HG03571 (cell line): ENCODE measurements around the gene SAP30BP.

Experiments
- ATAC-seq: cut with Tn5 transposase; IDR thresholded peaks from one replicate; pipeline ENCODE4 v1.9.1; 2021; ENCODE audit not compliant: unreplicated experiment

Gene SAP30BP

GRCh38 chr17:75666959-75667790 lies at the start of gene SAP30BP, which contains the start of gene RECQL5:
Gene SAP30BP (plus strand): TSS chr17:75667338. CDS start chr17:75667373, 35 bp downstream.
Gene RECQL5 (minus strand): TSS chr17:75667154. CDS start chr17:75666557, 597 bp downstream.
- ATAC-seq, result peak; percentile 68

- ATAC-seq, result no peak
Measured at GRCh38 chr17:75617675-75618074, 49.5 kb upstream of the SAP30BP start.

DNA sequence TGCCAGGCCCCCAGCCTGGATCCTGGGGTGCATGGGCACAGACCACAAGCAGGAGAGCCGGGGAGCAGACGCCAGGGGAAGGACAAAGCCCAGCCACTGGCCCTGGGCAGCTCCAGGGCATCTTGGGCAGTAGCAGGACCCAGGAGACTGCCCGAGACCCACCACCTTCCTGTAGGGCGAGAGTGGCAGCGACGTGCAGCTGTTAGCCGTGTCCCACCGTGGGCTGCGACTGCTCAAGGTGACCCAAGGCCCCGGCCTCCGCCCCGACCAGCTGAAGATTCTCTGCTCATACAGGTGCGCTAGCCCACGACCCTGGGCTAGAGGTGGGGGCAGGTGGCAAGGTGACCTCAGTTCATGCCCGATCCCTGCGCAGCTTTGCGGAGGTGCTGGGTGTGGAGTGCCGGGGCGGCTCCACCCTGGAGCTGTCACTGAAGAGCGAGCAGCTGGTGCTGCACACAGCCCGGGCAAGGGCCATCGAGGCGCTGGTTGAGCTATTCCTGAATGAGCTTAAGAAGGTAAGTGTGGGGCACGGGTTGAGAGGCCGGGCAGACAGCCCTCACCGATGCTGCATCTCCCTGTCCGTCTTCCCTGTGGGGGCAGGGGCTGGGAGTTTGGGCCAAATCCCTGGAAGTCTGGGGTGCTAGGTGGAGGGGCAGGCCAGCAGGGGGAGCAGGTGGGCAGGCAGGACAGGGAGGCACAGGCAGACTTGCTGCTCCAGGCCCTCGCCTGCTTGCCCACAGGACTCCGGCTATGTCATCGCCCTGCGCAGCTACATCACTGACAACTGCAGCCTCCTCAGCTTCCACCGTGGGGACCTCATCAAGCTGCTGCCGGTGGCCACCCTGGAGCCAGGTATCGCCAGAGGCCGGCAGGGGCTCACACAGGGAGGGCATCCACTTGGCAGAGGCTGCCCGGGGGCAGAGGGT lies 47.4 kb upstream of the SAP30BP start:
- ATAC-seq, result no peak

DNA sequence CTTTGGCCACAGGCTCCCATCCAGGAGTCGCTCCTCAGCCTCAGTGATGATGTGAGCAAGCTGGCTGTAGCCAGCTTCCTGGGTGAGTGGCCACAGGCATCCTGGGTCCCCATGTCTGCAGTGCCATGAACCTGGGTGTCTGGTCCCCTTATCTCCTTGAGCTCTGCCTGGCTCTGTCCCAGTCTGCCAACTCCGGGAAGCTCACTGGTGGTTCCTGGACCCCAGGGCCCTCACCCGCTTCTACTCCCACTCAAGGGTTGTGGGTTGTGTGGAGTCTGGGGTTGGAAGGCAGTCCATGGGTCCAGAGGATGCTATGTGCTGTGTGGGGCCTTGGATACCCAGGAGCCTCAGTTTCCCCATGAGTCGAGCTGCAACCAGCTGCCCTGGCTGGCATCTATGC lies 45.6 kb upstream of the SAP30BP start:
- no peak for ATAC-seq

DNA sequence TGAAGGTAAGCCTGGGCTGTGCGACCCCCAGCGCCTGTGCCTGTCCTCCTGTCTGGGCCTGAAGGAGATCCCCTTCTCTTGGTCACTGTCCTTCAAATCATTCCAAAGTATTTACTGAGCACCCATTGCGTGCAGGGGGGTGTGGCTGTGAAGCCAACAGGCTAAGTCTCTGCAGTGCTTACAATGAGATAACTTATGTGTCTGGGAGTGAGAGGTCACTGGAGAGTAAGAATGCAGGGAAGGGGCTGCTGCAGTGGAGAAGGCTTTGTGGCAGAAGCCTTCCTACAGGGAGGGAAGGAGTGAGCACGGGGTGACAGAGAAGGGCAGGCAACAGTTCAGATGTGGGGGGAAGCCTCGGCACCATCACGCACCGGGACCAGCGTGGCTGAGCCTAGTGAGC lies 45.1 kb upstream of the SAP30BP start:
- ATAC-seq, result no peak

DNA sequence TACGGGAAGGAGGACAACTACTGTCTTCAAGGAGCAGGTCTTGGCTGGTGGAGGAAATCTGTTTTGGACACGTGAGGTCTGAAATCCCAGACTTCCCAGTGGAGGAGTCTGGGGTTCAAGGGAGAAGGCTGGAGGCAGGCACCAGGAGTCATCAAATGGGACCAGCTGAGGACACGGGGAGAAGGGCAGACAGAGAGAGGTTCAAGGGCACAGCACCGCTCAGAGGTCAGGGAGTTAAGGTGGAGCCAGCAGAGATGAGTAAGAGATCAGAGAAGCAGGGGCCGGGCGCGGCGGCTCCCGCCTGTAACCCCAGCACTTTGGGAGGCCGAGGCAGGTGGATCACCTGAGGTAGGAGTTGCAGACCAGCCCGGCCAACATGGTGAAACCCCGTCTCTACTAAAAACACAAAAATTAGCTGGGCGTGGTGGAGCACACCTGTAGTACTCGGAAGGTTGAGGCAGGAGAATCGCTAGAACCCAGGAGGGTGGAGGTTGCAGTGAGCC lies 44.3 kb upstream of the SAP30BP start:
- ATAC-seq, result no peak

GRCh38 chr17:75623386-75623785 lies 43.8 kb upstream of the SAP30BP start:
- ATAC-seq, result no peak

- ATAC-seq, result no peak
Measured at GRCh38 chr17:75624021-75624420, 43.1 kb upstream of the SAP30BP start.

- no peak for ATAC-seq
Measured at GRCh38 chr17:75624714-75625345, 42.3 kb upstream of the SAP30BP start.

DNA sequence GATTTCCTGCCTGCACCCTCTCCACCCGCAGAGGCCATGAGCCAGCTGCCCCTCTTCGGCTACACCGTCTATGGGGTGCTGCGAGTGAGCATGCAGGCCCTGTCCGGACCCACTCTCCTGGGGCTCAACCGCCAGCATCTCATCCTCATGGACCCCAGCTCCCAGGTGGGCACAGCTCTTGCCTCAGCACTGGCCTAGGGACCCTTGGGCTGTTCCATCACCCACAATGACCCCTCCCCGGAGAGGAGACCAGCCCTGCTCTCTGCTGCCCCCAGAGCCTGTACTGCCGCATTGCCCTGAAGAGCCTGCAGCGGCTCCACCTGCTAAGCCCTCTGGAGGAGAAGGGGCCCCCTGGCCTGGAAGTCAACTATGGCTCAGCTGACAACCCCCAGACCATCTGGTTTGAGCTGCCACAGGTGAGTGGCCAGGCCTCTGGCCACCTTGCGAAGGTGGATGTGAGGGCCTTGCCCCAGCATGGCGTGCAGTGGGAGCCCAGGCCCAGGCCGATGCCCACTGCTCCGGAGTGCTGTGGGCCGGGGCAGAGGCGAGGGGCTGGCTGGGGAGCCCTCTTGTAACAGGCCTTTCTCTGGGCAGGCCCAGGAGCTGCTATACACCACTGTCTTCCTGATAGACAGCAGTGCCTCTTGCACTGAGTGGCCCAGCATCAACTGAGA lies 41.2 kb upstream of the SAP30BP start:
- no peak for ATAC-seq

DNA sequence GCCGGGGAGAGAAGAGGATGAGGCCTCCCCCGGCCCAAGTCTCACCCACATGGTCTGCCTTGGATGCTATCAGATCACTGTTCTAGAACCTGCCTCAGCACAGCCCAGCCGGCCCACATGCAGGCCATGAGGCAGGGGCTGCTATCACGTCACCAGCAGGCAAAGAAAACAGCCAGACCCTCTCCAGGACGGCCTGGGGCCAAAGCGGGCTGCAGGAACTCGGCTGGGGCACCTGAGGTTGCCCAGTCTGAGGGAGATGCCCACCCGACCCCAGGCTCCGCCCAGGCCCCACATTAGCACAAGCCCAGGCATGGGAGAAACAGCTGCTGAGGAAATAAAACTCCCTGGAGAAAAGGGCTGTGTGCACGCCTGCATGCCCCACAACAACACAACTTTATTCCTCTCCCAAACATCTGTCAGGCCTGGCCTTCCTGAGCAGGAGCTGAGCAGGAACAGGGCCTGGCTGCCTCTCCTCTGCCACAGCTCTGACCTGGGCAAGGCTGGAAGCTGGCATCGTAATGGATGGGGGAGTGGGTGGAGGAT lies 40.6 kb upstream of the SAP30BP start:
- ATAC-seq, result no peak

GRCh38 chr17:75627094-75627493 lies 40.0 kb upstream of the SAP30BP start:
- no peak for ATAC-seq

DNA sequence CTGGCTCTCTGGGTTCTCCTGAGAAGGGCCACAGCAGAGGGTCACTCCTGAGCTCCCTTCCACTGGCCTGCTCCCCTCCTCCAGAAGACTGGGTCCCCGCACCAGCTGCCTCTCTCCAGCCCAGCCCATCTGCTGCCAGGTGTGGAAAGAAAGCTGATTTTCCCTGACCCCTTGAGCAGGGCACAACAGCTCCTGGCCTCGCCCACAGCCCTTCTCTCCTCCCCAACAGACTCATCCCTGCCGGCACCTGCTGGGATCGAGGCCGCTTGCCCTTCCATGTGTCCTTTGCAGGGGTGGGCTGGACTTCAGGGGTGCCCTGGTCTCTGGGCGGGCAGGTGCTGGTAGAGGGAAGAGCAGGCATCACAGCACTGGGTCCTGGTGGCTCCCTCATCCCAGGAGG lies 38.7 kb upstream of the SAP30BP start:
- no peak for ATAC-seq

DNA sequence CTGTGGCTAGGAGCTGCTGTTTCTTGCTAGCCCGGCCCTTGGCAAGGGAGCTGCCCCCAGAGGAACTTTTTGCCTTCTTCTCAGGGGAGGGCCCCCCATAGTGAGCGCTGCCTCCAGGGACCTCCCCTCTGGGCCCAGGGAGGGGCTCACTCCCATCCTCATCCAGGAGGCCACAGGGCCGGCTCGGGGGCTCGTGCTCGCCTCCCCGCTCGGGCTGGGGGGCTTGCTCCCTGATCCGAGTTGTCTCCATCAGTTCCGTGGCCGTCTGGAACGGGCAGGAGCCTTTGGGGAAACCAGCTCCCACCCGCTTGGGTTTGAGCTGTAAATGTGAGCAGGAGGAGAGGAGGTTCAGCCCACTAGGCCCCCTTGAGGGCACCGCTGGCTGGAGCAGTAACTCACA lies 38.0 kb upstream of the SAP30BP start:
- no peak for ATAC-seq

DNA sequence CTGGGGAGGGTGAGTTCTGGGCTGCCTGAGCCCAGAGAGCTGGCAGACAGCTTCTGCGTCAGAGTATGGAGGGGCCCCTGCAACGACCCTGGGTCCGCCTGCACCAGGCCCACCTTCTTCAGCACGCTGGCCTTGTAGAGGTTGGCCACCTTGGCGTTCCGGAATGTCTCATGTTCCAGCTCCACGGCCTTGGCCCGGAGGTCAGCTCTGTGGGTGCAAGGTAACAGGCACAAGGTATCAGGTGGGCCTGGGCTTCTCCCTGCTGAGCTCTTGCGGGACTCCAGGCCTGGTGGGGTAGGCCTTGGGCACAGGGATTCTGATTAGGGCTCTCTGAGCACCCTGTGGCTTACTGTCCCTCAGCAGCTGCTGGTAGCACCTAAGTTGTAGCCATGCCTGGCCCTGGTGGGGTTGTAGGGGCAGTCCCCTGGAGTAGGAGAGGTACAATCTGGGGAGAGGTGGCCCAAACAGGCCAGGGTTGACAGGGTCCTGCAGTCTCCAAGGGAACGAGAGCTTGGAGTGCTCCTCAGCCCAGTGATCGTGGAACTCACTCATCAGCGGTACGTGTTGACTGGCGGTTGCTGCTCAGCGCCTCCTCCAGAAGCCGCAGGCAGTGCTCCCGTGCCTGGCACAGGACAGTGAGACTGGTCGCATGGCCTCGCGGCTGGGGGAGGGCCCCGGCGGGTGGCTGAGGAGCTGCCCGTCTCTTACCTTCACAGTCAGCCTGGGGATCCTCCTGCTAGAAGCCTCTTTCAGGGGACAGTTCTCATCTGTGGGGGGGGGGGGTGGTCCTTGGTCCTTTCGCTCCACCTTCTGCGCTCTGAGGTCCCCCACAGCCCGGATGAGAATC lies 36.8 kb upstream of the SAP30BP start:
- no peak for ATAC-seq

GRCh38 chr17:75631353-75631752 lies 35.8 kb upstream of the SAP30BP start:
- no peak for ATAC-seq

DNA sequence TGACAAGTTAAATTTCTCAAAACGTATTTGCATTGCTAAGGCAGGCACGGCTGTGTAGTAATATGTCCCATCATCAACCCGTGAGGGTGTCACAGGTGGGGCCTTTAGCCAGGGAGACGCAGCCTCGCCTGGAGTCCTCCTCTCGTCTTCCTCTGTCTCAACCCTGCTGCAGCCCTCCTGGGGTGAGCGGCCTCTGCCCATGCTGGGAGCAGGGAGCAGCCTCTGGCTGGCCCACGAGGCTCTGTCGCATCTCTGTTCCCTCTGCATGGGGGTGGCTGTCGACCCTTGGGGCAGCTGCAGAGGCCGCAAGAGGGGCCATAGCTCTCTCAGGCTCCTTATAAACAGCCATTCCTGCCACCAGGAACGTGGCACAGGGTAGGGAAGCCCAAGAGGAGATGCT lies 34.7 kb upstream of the SAP30BP start:
- ATAC-seq, result no peak

DNA sequence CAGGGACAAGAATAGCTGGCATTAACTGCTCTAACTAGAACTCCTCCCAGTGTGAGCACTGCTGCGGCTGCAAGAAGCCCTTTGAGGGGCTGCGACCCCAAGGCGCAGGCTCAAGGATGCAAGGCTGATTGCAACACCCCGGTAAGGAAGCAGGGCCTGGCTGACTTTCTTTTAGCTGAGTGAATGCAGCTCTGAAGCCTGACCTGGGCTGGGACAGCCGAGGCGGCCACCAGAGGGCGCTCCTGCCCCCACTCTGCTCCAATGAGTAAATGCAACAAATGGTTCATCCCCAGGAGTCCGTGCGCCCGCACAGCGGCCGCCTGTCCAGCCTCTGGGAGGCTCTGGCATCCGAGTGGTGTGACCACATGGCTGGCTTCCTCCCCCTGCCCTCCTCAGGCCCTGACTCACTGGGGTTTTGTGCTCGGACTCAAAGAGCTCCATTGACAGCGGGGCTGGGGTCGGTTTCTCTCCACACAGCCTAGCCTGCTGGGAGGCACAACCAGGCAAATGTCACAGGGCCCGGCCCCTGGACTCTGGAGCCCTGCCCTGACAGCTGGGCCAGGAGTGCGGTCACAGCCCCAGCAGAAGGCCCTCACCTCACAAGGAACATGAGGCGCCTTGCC lies 34.2 kb upstream of the SAP30BP start, which contains the start of gene SMIM5:
TSS of gene SMIM5 (plus strand) at position 572 of the 623 bp plus-strand sequence. CDS start 6,768 bp downstream, outside the sequence.
- no peak for ATAC-seq
